DOHH2 (cell line): ENCODE measurements around the gene MAPK4.
"Not testable (repeated sequence)": the region's sequence is repeated elsewhere in the genome, so short reads cannot be mapped to it uniquely, and the experiment has no call there.

Experiments used
- H3F3A ChIP-seq: fragments of 200-600 bp; sonication (generic), shearing (Covaris generic); 2 replicates; pipeline ENCODE4 v1.6.0; 2016; ENCODE audit warnings: antibody characterized with exemption, mild to moderate bottlenecking; ENCODE audit not compliant: control insufficient read depth, insufficient read depth
- H3K27ac ChIP-seq: fragments of 200-600 bp; sonication (generic); 2 replicates; pipeline ENCODE4 v1.5.1; 2014; ENCODE audit warnings: low read depth, mild to moderate bottlenecking, low read length, moderate library complexity
- H3K27me3 ChIP-seq: fragments of 200-600 bp; sonication (generic); 2 replicates; pipeline ENCODE4 v1.6.1; 2014; ENCODE audit warnings: mild to moderate bottlenecking, low read length, mixed read lengths; ENCODE audit not compliant: control insufficient read depth
- H3K36me3 ChIP-seq: fragments of 200-600 bp; sonication (generic); 2 replicates; pipeline ENCODE4 v1.6.1; 2014; ENCODE audit warnings: mild to moderate bottlenecking, low read length, moderate library complexity, mixed read lengths; ENCODE audit not compliant: control insufficient read depth
- H3K4me1 ChIP-seq: fragments of 200-600 bp; sonication (generic); 2 replicates; pipeline ENCODE4 v1.6.1; 2014; ENCODE audit warnings: mild to moderate bottlenecking, low read length, mixed read lengths; ENCODE audit not compliant: control insufficient read depth
- H3K4me2 ChIP-seq: fragments of 200-600 bp; sonication (generic); 2 replicates; pipeline ENCODE4 v1.6.0; 2014; ENCODE audit warnings: mild to moderate bottlenecking, low read length, moderate library complexity
- H3K4me3 ChIP-seq: fragments of 200-600 bp; sonication (generic); 2 replicates; pipeline ENCODE4 v1.5.1; 2014; ENCODE audit warnings: mild to moderate bottlenecking, low read length, mixed read lengths
- H3K79me2 ChIP-seq: fragments of 200-600 bp; sonication (generic); 2 replicates; pipeline ENCODE4 v1.6.1; 2014; ENCODE audit warnings: mild to moderate bottlenecking, low read length, mixed read lengths; ENCODE audit not compliant: control insufficient read depth
- H3K9me2 ChIP-seq: fragments of 200-600 bp; sonication (generic); replicated peaks from 2 replicates; pipeline ENCODE4 v1.6.1; 2014; ENCODE audit warnings: mild to moderate bottlenecking, low read length, mixed read lengths; ENCODE audit not compliant: control insufficient read depth
- H3K9me3 ChIP-seq: fragments of 200-600 bp; sonication (generic); 2 replicates; pipeline ENCODE4 v1.6.1; 2014; ENCODE audit warnings: antibody characterized with exemption, low read length, mixed read lengths; ENCODE audit not compliant: control insufficient read depth, insufficient read depth
- H4K20me1 ChIP-seq: fragments of 200-600 bp; sonication (generic); 2 replicates; pipeline ENCODE4 v1.6.0; 2014; ENCODE audit warnings: low read depth, mild to moderate bottlenecking, antibody characterized with exemption, low read length, moderate library complexity; ENCODE audit not compliant: control insufficient read depth, insufficient read depth
- CTCF ChIP-seq: fragments of 200-600 bp; sonication (generic); IDR thresholded peaks from one replicate; pipeline ENCODE4 v1.5.1; 2014; ENCODE audit warnings: antibody characterized with exemption, mild to moderate bottlenecking, low read depth, low read length; ENCODE audit not compliant: poor library complexity, severe bottlenecking
- EZH2phosphoT487 ChIP-seq: fragments of 200-600 bp; sonication (generic); IDR thresholded peaks from 2 replicates; pipeline ENCODE4 v1.6.1; 2017; ENCODE audit warnings: borderline replicate concordance, mild to moderate bottlenecking, antibody characterized with exemption, low read length, moderate library complexity, mixed read lengths

Gene MAPK4

GRCh38 chr18:50776383-50776782 lies 216.5 kb downstream of the MAPK4 start:
- TF ChIP-seq EZH2phosphoT487 (no peak), CTCF (no peak)
- no peaks in the 10 kb centered on the region for H3K79me2 ChIP-seq
- H3K9me2 ChIP-seq: no peaks in the 10 kb centered on the region
- H3K4me1 ChIP-seq: no peaks in the 10 kb centered on the region
- H3F3A ChIP-seq: no peaks in the 10 kb centered on the region
- H3K27me3 ChIP-seq: 0 out of 2 replicates have a peak, but pooled peaks cover 5% of the 10 kb centered on the region
- H3K36me3 ChIP-seq: no peaks in the 10 kb centered on the region
- H3K4me3 ChIP-seq: no peak overlapping the region
- no peaks in the 10 kb centered on the region for H4K20me1 ChIP-seq
- no peak overlapping the region for H3K27ac ChIP-seq
- H3K9me3 ChIP-seq: no peaks in the 10 kb centered on the region
- H3K4me2 ChIP-seq: no peak overlapping the region

GRCh38 chr18:50779021-50779420 lies 219.1 kb downstream of the MAPK4 start:
- H3K36me3 ChIP-seq, H3K4me3 ChIP-seq, H3K4me2 ChIP-seq, H3K9me2 ChIP-seq, H3K27me3 ChIP-seq, H3K79me2 ChIP-seq, H4K20me1 ChIP-seq, H3K9me3 ChIP-seq, H3K4me1 ChIP-seq, H3K27ac ChIP-seq, H3F3A ChIP-seq: not testable (repeated sequence)
